Placental pericyte (primary cell): ENCODE data around the gene POPDC2. TPM values are rescaled to one million over a fixed set of nuclear protein-coding genes. Genes with fewer than 3 reads are reported as not detected.

Experiments
- total RNA-seq: library from RNA; depleted of rRNA; stranded (reverse); fragments of >200 nt; gene quantifications from 2 replicates; pipeline ENCODE4 v1.2.3, GENCODE V29; 2012

POPDC2 gene, protein sequence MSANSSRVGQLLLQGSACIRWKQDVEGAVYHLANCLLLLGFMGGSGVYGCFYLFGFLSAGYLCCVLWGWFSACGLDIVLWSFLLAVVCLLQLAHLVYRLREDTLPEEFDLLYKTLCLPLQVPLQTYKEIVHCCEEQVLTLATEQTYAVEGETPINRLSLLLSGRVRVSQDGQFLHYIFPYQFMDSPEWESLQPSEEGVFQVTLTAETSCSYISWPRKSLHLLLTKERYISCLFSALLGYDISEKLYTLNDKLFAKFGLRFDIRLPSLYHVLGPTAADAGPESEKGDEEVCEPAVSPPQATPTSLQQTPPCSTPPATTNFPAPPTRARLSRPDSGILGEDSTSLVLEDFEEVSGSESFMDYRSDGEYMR
- 0.14 and 0.44 TPM in 2 replicates for total RNA-seq

DNA sequence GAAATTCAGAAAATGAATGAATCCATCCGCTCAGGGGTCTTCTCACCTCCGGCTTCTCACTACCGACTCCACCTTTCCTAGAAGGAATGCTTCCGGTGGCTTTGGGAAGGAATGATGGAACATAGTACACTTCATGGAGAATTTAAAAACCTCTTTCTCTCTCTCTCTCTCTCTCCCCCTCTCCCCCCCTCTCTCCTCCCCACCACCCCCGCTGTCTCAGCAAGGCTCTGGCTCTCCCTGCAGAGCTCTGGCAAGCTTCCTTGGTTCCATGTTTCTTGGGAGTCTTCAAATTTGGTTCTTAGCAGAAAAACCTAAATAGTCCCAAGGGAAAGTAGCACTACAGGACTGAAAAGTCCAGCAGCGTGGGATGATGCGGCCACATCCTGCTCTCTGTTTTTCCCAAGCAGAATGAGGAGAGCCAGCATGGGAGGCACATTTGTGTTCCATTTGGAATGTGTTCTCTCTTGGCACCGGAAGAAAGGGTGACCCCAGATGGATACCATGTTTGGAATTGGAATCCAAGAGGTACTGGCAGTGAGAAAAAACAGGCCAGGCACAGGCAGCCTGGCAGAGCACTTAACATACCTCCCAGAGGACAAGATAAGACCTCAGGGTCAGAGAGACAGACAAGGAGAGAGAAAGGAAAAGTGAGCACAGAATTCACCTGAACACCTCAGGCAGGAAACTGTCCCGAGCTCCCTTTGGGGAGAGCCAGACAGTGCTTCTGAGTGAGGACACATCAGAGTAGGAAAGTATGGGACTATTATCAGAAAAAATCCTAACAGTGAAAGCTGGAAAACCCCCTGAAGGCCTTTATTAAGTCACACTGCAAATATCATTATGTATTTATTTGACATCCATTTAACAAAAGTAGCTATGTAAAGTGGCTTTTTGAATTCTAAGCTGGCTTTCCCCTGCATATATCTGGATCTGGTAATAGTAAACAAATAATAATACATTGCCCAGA, at the start of gene POPDC2:
POPDC2 (minus strand) TSS at position 116 of the 967 bp plus-strand sequence. CDS start 166 bp downstream, outside the sequence.

DNA sequence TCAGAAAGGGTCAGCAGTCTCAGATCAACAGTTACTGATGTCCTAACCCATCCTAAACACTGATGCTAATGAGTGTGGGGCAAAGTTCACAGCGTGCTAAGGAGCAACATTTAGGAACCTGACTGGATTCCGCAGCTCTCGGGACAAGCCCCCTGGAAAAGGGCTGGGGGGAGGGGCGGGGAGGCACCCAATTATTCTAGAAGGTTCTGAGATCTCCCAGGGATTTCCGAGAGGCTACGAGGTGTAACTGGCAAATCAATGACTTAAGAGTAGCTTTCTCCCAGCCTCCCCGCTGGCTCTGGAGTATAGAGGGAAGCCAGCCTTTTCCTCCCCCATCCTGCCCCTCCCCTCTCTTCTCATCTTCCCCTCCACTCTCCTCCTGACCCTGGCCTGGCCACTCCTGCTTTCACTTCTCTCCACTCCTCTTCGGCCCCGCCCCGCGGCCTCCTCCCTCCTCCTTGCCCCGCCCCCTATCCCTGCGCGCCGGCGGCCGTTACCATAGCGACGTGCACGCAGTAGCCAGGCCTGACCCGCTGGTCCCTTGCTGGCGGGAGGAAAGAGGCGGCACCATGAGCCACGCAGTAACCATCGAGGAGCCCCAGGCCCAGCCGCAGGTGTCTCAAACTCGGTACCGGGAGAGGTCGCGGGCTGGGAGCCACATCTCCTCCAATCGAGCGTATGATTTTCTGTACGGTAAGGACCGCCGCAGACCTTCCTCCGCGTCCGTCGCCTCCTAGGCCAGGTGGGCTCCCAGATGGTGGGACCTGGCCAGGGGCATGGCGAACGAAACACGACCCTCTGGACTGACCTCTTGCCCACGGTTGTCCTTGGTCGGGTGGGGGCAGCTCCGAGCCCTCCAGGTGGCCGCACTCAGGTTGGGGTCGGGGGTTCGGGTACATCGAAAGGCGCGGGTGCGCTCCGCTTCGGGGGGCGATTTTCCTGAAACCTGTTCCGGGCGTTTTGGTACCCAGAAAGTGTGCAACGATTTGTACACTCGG, 42.4 kb upstream of the POPDC2 start, which contains the start of gene CFAP91:
CFAP91 (plus strand) TSS at position 493 of the 998 bp plus-strand sequence; CDS start at position 570, 77 bp downstream.

DNA sequence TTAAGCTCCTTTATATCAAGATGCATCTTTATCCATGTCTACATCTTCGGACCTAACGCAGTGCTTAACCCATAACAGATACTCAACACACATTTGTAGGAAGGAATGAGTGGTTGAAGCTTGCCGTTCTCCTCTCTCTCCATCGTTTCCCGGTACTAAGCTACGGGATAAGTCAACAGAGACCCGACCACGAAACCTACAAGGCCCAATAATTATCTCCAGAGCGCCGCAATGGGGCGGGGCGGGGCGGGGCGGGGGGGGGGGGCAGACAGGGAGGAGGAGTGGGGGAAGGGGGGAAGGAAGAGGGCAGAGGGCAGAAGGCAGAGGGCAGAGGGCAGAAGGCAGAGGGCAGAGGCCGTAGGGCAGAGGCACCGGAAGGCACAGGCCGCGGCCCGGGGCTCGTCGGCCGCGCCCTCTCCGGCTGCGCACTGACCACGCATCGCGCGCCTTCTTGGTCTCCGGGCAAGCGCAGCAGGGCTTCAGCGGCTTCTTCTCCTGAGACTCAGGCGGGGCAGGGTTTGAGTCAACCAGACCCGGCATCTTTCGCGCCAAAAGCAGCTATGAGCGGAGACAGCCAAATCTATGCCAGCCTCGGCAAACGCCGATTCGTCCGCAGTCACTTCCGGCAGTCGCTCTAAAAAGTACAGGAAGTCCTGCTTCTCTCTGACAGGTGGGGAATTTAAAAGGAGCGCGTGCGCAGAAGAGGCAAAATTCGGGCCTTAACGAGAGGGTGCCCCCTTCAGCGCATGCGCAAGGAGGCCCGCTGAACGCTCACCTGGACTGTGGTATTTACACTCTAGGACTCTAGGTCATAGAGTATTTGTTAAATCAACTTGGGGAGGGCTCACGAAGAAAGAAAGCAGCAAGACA, 16.6 kb upstream of the POPDC2 start, which contains the start of gene COX17:
COX17 (minus strand) TSS at position 636 of the 870 bp plus-strand sequence; CDS start at position 540, 96 bp downstream.

DNA sequence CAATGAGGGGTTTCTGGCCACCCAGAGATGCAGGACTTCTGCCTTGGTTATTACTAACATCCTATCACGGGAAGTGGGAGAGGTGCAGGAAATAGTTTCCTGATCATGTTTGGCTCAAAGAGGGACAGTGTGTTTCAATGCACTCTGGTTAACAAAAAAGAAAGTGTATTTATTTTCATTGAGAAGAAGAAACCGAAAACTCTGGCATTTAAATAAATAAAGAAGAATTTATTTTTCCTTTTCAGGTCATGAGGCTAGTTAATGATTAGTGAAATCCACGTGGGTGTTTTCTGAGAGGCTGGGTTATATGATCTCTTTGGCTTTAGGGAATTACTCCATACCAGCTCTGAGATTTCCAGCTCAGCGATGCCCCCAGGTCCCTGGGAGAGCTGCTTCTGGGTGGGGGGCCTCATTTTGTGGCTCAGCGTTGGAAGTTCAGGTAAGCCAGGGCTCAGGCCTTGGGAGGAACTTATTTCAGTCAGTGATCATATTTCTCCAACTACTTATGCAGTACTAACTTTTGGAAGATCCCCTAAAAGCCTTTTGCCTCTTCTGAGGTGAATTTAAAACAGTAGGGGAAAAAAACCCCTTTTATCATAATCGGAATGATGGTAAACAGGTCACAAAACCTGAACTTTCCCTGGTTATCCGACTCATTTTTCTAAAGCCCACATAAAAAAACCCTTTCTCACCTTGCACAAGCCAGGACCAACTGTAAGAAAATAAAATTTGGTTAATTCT, 62.7 kb downstream of the POPDC2 start, which contains the start of gene PLA1A:
PLA1A (plus strand) TSS at position 338 of the 741 bp plus-strand sequence; CDS start at position 367, 29 bp downstream.

Other genes starting within 250 kb of the POPDC2 start
- gene TMEM39A, start 197.0 kb downstream of the POPDC2 start, total RNA-seq: 90.2 and 169 TPM in 2 replicates
- 16.0 and 24.3 TPM in 2 replicates for gene POGLUT1, start 191.6 kb downstream of the POPDC2 start, total RNA-seq
- gene TIMMDC1, start 162.0 kb downstream of the POPDC2 start, total RNA-seq: 51.9 and 56.7 TPM in 2 replicates
- not detected in 2 replicates for gene CD80, start 101.0 kb downstream of the POPDC2 start, total RNA-seq
- gene ADPRH, start 81.1 kb downstream of the POPDC2 start, total RNA-seq: 1.3 and 3.7 TPM in 2 replicates
- not detected in 2 replicates for gene PLA1A, start 62.7 kb downstream of the POPDC2 start, total RNA-seq
- gene COX17, start 16.8 kb upstream of the POPDC2 start, total RNA-seq: 7.9 and 12.3 TPM in 2 replicates
- under 0.01 TPM in 1 of 2 replicates, not detected in the other for gene CFAP91, start 42.4 kb upstream of the POPDC2 start, total RNA-seq
- gene NR1I2, start 121.5 kb upstream of the POPDC2 start, total RNA-seq: under 0.01 TPM in 1 of 2 replicates, not detected in the other